Upper lobe of left lung (tissue), 6 donors: ENCODE measurements around the gene POLDIP3. TPM values are rescaled to one million over a fixed set of nuclear protein-coding genes. Genes with fewer than 3 reads are reported as not detected.

ENCODE experiments used
- ATAC-seq, 2 donors: fragments of 200-7000 bp; cut with Tn5 transposase; one replicate each; pipeline ENCODE4 v1.9.1; 2022; ENCODE audit warnings: mild to moderate bottlenecking in 2 of 2, moderate library complexity in 2 of 2; ENCODE audit not compliant: low FRiP score in 2 of 2
- DNase-seq, 2 donors: peaks; one replicate each; pipeline ENCODE4 v3.0.0-alpha.2; 2019 to 2020
- H3K27ac ChIP-seq, 4 donors: fragments of 200-600 bp; sonication (generic); one replicate each; pipeline ENCODE4 v1.5.1; 2016 to 2019
- H3K27me3 ChIP-seq, 4 donors: fragments of 200-600 bp; sonication (generic); one replicate each; pipeline ENCODE4 v1.5.1; 2017 to 2019
- H3K36me3 ChIP-seq, 4 donors: fragments of 200-600 bp; sonication (generic); one replicate each; pipeline ENCODE4 v1.5.1; 2016 to 2019
- H3K4me1 ChIP-seq, 4 donors: fragments of 200-600 bp; sonication (generic); one replicate each; pipeline ENCODE4 v1.5.1; 2018 to 2019
- H3K4me3 ChIP-seq, 4 donors: fragments of 200-600 bp; sonication (generic); one replicate each; pipeline ENCODE4 v1.5.1; 2017 to 2019; ENCODE audit warnings: mild to moderate bottlenecking in 2 of 4, moderate library complexity in 1 of 4
- H3K9me3 ChIP-seq, 4 donors: fragments of 200-600 bp; sonication (generic); one replicate each; pipeline ENCODE4 v1.5.1; 2018 to 2019
- CTCF ChIP-seq, 6 experiments: fragments of 450-650 bp in 4 of 6; fragments of 200-600 bp in 2 of 6; sonication (generic) in 2 of 6; IDR thresholded peaks; one replicate each; pipeline ENCODE4 v1.5.1; 2016 to 2019; ENCODE audit warnings: antibody characterized with exemption in 6 of 6
- EP300 ChIP-seq, 4 donors: sonication (generic); formaldehyde crosslinking; IDR thresholded peaks; one replicate each; pipeline ENCODE4 v1.5.1; 2017; ENCODE audit warnings: antibody characterized with exemption in 4 of 4, control low read depth in 2 of 4
- POLR2A ChIP-seq, 4 donors: fragments of 450-650 bp; IDR thresholded peaks; one replicate each; pipeline ENCODE4 v1.5.1; 2016 to 2017; ENCODE audit warnings: antibody characterized with exemption in 4 of 4, mild to moderate bottlenecking in 2 of 4
- POLR2AphosphoS5 ChIP-seq, 2 donors: sonication (generic); formaldehyde crosslinking; IDR thresholded peaks; one replicate each; pipeline ENCODE4 v1.5.1; 2017; ENCODE audit warnings: antibody characterized with exemption in 2 of 2
- WGBS, 2 donors: methylation state at CpG; one replicate each; pipeline ENCODE4 v1.1.5; 2017 to 2018; 5-methylcytosine and 5-hydroxymethylcytosine counted together
- total RNA-seq, 6 donors: library from RNA; depleted of rRNA in 4 of 6; stranded (reverse); fragments of >200 nt in 4 of 6; gene quantifications; one replicate each; pipeline versions ENCODE4 v1.1.0 to v1.2.1, GENCODE V29; 2016 to 2021
- donor health status: DM: no; HTN: no; CAD: no; lungs with moderate emphysema.
- donor health status: DM: no; HTN: yes; CAD: no; lungs with severe emphysema.

Gene POLDIP3
- total RNA-seq, 6 donors from 2014 or later = 38.0 to 74.5 (median 55.6) TPM

GRCh38 chr22:42633013-42633412, 18.3 kb upstream of the POLDIP3 start:
- no peak overlapping the region for H3K27ac ChIP-seq
- peaks cover 29 to 94% (median 72%) of the 10 kb centered on the region in 4 donors for H3K36me3 ChIP-seq
- no peaks in the 10 kb centered on the region for H3K27me3 ChIP-seq
- H3K9me3 ChIP-seq = no peaks in the 10 kb centered on the region
- TF ChIP-seq POLR2A (IDR thresholded peaks at IDR 0.05) (no peak), CTCF (IDR thresholded peaks at IDR 0.05) (no peak), POLR2AphosphoS5 (IDR thresholded peaks at IDR 0.05) (no peak), EP300 (IDR thresholded peaks at IDR 0.05) (no peak)
- 91 to 95% methylated on average over 9 of the region's 9 CpGs for WGBS, 2 donors
- ATAC-seq = no peak
- H3K4me1 ChIP-seq = peaks cover 3 to 15% (median 7%) of the 10 kb centered on the region in 4 donors
- H3K4me3 ChIP-seq = no peak overlapping the region
- DNase-seq = peak in 1 of 2 donors; percentile 41

- Histone ChIP-seq H3K36me3 (peaks cover 37 to 98% (median 81%) of the 10 kb centered on the region in 4 donors), H3K27ac (peak overlapping the region in 1 of 4 donors; percentile 6), H3K4me1 (peaks cover 3 to 15% (median 7%) of the 10 kb centered on the region in 4 donors), H3K27me3 (no peaks in the 10 kb centered on the region), H3K9me3 (no peaks in the 10 kb centered on the region), H3K4me3 (no peak overlapping the region)
- no peak for DNase-seq
- ATAC-seq = no peak
- no peak for TF ChIP-seq POLR2AphosphoS5 (IDR thresholded peaks at IDR 0.05)
- peak in 1 of 6 experiments; percentile 10 for TF ChIP-seq CTCF (IDR thresholded peaks at IDR 0.05)
- 84 to 85% methylated on average over 13 of the region's 13 CpGs for WGBS, 2 donors
Observed at GRCh38 chr22:42632096-42632495, 17.4 kb upstream of the POLDIP3 start.

GRCh38 chr22:42630901-42631602, 16.4 kb upstream of the POLDIP3 start:
- H3K4me3 ChIP-seq = no peak overlapping the region
- DNase-seq (peak in 1 of 2 donors; percentile 56), ATAC-seq (no peak)
- H3K27me3 ChIP-seq = no peaks in the 10 kb centered on the region
- peaks cover 3 to 14% (median 7%) of the 10 kb centered on the region in 4 donors for H3K4me1 ChIP-seq
- WGBS, 2 donors = 91 to 93% methylated on average over 14 to 17 of the region's 28 CpGs
- peak overlapping the region in 1 of 4 donors; percentile 6 for H3K27ac ChIP-seq
- peaks cover 39 to 100% (median 89%) of the 10 kb centered on the region in 4 donors for H3K36me3 ChIP-seq
- no peaks in the 10 kb centered on the region for H3K9me3 ChIP-seq
- TF ChIP-seq CTCF (IDR thresholded peaks at IDR 0.05) (no peak), POLR2AphosphoS5 (IDR thresholded peaks at IDR 0.05) (no peak), POLR2A (IDR thresholded peaks at IDR 0.05) (no peak), EP300 (IDR thresholded peaks at IDR 0.05) (no peak)

GRCh38 chr22:42630211-42630610, 15.5 kb upstream of the POLDIP3 start:
- Histone ChIP-seq H3K9me3 (no peaks in the 10 kb centered on the region), H3K4me3 (no peak overlapping the region), H3K36me3 (peaks cover 42 to 100% (median 91%) of the 10 kb centered on the region in 4 donors), H3K27ac (no peak overlapping the region), H3K27me3 (no peaks in the 10 kb centered on the region), H3K4me1 (peaks cover 0 to 8% (median 3%) of the 10 kb centered on the region in 4 donors)
- no peak for TF ChIP-seq CTCF (IDR thresholded peaks at IDR 0.05)
- no peak for TF ChIP-seq POLR2AphosphoS5 (IDR thresholded peaks at IDR 0.05)
- TF ChIP-seq EP300 (IDR thresholded peaks at IDR 0.05) = no peak
- no peak for TF ChIP-seq POLR2A (IDR thresholded peaks at IDR 0.05)
- DNase-seq (peak in 1 of 2 donors; percentile 76), ATAC-seq (no peak)
- WGBS, 2 donors = 98% methylated on average over 13 to 18 of the region's 18 CpGs

- peaks cover 42 to 98% (median 92%) of the 10 kb centered on the region in 4 donors for H3K36me3 ChIP-seq
- DNase-seq (no peak), ATAC-seq (no peak)
- H3K9me3 ChIP-seq = no peaks in the 10 kb centered on the region
- H3K27ac ChIP-seq = no peak overlapping the region
- no peak overlapping the region for H3K4me3 ChIP-seq
- peaks cover 0 to 15% (median 7%) of the 10 kb centered on the region in 4 donors for H3K4me1 ChIP-seq
- no peak for TF ChIP-seq CTCF (IDR thresholded peaks at IDR 0.05)
- TF ChIP-seq POLR2A (IDR thresholded peaks at IDR 0.05) = no peak
- TF ChIP-seq EP300 (IDR thresholded peaks at IDR 0.05) = no peak
- TF ChIP-seq POLR2AphosphoS5 (IDR thresholded peaks at IDR 0.05) = no peak
- WGBS, 2 donors = 93 to 100% methylated on average over 4 to 9 of the region's 9 CpGs
- no peaks in the 10 kb centered on the region for H3K27me3 ChIP-seq
Observed at GRCh38 chr22:42627981-42628380, 13.3 kb upstream of the POLDIP3 start.
